Measurements from ENCODE around the gene SLC22A13. TPM values are rescaled to one million over a fixed set of nuclear protein-coding genes. Genes with fewer than 3 reads are reported as not detected.
"Not testable (repeated sequence)": the region's sequence is repeated elsewhere in the genome, so short reads cannot be mapped to it uniquely, and the experiment has no call there.

The SLC22A13 gene
- total RNA-seq, 1 donor from 2014 or later = 0.40 TPM

DNA sequence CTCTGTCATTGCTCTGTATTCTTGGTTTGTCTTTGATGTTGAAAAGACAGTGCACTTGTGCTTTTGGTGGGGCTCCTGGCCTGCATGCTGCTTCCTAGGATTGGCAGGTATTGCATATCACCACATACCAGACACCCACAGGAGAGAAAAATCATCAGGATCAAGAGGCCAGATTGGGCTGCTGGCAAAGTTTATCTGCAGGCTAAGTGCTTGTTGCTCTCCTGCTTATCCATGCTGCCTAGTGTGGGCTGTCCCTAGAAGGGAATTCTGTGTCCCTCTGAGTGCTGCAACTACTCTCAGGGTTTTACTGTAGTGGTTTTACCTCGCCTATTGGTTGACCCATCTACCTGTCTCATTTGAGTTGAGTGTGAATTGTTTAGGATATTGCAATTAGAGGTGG is 833 bp upstream of the SLC22A13 start:
- no peak for DNase-seq (ENCODE audit: low read depth)

DNA sequence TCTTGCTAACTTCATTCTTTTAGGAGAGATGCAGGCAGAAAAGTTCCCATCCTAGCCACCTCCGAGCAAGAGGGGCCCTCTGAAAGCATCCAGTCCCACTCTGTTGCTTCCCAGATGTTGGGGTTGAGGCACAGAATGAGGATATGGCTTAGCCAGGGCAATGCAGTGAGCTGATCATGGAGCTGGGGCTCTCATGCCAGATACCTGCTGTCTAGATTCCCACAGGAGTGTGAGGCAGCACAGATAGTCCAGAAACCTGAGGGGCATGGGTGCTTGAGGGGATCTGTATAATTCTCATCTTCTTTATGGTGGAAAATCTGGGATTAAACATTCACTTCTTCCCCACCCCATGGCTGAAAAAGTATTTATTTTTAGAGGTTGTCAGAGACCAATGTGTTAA is 1.2 kb downstream of the SLC22A13 start:
- DNase-seq (ENCODE audit: low read depth) = no peak

DNA sequence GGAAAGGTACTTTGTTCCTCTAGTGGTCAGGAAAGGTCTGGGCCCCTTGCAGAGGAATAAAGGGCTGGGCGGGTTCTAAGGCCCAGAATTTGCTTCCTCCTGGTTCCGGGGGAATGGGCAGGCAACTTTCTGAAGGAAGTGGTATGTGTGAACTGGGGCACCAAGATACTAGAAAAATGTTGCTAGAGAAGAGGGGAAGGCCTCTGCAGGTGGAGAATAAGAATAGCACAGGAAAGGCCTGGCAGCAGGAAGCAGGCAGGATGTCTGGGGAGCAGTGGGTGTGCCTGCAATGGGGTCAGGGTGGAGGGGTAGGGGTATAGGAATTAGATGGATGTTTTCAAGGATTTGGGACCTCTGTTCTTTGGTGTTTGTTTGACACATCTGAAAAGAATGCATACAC is 2.0 kb downstream of the SLC22A13 start:
- DNase-seq (ENCODE audit: low read depth) = no peak

DNA sequence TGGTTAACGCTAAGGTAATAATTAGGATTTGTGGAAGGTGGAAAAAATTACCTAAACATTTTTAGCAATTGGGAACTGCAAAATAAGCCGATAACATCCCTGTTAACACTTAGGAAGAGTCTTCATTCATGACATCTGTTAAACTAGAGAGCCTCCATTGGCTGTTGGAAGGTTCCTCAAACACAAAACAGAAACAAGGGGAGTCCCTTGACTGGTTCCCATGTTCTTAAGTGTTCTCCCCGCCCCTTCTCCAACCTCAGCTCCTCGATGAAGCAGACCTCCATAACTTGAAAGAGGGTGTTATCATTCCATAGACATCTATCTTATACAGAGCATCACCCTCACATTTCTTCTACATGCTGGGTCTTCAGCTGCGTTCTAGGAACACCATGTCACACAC is 2.5 kb downstream of the SLC22A13 start:
- DNase-seq (ENCODE audit: low read depth) = no peak

DNA sequence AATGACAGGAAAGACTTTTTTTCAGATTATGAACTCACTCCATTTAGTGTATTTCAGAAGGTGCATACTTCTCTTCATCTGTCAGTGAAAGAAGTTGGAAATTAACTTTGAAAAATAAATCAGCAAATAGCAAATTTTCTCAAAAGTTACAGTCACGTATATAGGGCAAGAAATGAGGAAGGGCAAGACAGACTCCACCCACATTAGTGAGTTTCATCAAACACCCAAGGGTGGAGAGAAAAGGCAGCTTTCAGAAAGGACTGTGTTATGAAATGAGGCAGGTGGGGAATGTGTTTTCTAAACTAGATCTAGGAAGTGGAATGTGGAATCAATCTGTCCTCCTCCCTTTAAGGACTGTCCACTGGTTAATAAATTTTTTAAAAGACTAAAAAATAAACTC is 2.9 kb downstream of the SLC22A13 start:
- no peak for DNase-seq (ENCODE audit: low read depth)

DNA sequence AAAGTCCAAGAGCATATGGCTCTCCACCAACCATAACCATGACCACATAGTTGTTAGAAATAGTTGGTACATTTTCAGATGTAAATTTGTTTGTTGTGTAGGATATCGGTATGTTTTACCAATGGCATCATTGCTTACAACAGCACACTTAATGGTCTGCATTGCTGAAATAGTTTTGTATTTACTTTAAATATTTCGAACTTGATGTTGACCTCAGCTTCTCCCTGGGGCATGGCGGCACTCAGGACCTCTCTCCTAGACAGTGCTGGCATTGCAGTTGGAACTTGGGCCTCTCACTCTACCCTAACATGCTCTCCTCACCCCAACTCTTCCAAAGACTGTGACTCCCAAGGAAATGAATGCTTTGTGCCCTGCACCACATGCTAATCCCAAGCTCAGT is 5.0 kb downstream of the SLC22A13 start:
- DNase-seq (ENCODE audit: low read depth) = no peak

DNA sequence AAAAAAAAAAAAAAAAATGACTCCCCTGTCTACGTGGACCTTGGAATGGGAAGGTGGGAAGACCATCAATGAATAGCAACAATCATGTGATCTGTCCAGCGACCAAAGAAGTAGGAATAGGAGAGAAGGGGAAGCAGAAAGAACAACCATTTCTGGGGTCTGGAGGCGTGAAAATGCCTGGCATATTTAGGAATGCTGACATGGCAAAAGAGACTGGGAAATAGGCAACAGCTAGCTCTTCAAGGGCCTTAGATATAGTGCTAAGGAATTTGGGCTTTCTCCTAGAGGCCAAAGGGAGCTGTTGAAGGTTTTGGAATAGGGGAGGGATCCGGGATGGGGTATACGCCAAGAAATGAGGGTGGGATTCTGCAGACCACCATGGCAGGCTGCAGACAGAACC is 5.9 kb downstream of the SLC22A13 start:
- DNase-seq (ENCODE audit: low read depth) = no peak

DNA sequence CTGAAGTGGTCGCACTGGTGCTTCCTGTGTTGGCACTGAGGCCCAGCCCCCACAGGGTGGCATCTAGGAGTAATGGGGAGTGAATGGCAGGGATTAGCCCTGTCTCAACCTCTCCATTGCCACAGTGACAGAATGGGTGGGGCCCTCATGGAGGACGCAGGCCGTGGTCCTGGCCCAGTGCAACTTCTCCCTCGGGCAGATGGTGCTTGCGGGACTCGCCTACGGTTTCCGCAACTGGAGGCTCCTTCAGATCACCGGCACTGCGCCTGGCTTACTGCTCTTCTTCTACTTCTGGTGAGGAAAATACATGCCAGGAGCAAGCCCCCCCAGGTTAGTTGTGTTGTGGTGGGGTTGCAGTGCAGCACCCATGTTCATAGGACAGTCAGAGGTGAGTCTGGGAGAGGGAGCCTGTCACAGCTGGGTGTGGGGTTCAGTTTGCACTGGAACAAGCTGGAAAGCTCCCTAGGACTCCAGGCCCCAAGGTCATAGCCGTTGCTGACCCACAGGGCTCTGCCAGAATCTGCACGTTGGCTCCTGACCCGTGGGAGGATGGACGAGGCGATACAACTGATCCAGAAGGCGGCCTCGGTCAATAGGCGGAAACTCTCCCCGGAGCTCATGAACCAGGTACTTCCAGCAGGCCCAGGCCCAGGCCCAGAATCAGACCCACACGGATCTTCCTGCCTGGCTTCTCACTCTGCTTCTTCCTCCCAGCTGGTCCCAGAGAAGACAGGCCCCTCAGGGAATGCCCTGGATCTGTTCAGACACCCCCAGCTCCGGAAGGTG is 9.4 kb downstream of the SLC22A13 start:
- no peak for DNase-seq (ENCODE audit: low read depth)

DNA sequence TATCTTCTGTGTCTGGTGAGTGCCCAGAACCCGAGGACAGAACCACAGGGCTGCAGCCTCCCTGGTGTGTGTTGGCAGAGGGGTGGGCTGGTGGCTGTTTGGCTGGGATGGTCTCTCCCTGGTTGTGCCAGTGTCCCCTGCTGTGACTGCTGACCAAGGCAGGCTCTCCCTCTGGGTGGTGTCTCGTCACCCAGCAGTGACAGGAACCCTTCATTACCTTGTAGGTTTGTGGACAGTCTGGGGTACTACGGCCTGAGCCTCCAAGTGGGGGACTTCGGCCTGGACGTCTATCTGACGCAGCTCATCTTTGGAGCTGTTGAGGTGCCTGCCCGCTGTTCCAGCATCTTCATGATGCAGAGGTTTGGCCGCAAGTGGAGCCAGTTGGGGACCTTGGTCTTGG is 10.0 kb downstream of the SLC22A13 start:
- DNase-seq (ENCODE audit: low read depth) = no peak

DNA sequence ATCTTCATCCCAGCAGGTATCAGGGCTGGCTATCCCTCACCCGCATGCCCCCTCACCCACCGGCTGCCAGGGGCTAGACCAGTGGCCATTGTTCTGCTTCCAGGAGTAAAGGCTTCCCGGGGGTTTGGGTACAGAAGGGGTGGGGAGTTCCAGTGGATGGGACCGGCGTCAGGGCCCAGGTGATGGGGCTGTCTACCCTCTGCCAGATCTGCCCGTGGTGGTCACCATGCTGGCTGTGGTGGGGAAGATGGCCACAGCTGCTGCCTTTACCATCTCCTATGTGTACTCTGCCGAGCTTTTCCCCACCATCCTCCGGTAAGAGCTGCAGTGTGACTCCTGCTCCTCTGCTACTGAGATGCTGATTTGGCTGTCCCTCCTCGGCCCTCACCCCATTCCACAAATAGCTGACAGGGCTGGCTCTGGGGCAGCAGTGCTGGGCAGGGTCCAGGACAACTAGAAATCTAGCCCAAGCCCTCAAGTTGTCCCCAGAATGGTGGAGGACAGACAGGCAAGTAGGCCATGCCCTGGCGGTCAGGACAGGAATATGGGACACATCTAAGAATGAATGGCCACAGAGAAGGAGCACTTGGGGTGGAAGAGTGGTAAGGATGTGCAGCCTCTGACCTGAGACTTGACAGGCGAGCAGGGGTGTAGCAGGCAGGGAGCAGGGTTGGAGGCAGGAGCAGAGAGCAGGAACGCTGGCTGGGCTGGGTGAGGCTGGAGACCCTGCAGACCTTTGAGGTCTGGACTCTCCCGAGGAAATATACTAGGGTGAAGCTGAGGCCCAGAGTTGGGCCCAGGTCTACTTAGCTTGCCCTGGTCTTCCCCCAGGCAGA is 10.7 kb downstream of the SLC22A13 start:
- DNase-seq (ENCODE audit: low read depth) = no peak

DNA sequence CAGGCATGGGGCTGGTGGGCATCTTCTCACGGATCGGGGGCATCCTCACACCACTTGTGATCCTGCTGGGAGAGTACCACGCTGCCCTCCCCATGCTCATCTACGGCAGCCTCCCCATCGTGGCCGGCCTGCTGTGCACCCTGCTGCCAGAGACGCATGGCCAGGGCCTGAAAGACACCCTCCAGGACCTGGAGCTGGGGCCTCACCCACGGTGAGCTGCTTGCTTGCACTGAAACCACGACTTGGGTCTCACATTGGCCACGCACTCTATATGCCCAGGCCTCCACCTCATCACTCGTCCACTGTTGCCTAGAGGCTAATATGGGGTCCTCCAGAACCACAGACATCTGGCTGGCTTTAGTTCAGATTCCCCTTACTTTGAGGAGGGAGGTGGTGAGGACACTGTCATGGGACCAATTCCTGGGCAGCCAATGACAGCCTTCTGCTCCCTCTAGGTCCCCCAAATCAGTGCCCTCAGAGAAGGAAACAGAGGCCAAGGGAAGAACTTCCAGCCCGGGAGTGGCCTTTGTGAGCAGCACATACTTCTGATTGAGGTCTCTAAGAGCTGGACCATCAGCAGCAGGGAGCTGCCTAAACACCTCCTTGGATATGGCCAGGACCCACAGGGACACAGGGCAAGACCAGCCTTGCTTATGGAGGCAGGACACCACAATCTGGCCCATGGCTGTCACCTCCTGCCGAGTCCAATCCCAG is 11.5 kb downstream of the SLC22A13 start:
- no peak for DNase-seq (ENCODE audit: low read depth)

DNA sequence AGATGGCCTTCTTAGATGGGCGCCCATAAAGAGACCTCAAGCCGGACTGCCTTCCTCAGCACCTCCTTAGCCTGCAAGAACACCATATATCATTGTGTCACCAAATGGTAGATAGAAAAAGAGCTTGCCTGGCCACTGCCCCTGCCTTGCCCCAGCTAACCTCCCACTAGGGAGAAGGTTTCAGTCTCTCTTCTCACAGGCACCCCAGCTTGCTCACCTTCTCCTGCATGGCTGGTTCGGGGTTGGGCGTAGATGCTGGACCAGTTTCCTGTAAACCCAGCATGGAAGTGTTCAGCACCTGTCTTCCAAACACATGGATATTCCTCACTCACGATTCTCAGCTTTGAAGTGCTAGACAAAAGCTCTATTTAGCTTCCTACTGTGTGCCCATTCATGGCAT is 13.2 kb downstream of the SLC22A13 start:
- no peak for DNase-seq (ENCODE audit: low read depth)

DNA sequence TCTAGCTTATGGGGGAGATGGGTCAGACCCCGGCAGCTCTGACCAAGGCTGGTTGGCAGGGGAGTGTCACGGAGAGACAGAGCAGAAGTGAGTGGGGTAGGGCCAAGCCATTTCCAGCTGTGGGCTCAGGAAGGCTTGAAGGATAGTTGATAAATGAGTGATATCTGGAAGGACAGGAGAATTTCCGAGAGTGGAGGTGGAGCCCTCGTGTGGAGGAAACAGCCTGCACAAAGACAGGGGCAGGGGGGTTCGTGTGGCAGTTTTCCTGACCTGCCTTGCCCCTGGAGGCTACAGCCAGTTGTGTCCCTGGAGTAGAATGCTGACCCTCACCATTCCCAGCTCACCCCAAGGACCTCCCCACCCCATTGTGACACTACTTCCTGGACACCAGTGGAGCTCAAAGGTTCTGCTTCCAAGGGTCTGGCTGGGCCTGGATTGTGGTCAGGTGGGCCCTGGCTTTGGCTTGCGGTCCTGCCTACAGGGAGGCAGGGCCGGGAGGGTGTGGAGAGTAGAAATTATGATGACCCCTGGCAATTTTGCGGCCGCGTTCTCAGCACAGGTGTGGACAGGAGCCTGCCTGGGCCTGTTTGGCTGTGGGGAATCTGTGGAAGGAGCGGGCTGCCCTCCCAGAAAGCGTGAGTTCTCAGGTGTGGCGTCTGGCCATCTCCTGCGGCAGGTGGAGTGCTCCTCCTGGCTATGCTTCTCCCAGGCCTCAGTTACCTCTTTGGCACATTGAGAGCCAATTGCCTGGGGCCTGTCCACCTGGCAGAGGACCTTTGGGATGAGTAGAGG is 16.5 kb downstream of the SLC22A13 start, which contains the start of gene SLC22A14:
TSS of gene SLC22A14 (plus strand) at position 400 of the 792 bp plus-strand sequence. CDS start 23,733 bp downstream, outside the sequence.
- no peak for DNase-seq (ENCODE audit: low read depth)

DNA sequence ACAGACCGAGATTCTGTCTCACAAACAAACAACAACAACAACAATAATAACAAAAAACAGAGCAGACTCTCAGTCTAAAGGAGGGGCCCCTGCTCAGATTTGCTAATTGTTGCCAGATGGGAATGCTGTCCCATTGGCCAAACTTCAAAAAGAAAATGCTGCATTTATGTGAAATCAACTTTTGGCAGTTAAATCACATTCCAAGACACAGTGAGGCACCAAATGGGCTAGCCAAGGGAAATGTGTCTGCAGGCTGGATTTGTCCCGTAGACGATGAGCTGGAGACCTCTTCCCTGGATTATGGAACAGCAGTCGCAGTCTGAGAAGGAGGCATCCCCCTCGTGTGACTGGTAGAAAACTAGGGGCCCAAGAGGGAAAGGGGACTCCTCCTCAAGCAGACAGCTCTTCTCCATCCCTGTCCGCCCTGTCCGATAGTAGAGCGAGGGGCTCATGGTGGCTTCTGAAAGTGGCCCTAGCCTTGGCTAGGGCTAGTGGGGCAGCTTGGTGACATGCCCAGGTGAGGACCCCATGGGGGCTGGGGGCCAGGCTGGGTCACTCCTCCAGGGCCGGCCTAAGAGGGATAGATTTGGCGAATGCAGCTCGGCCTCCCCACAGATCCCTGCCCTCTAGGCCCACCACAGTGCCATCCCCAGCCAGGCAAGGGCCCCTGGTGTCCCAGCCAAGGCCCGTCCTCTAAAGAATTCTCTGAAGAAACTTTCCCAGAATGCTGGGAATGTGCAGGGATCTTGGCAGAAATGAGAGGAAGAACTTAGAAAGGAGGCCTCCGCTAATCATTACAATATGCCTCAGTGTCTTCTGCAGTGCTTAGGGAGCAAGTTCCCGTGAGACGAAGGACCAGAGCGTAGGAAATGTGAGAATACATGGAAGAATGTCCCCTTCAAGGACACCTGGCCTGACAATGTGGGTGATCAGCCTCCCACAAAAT is 18.5 kb downstream of the SLC22A13 start:
- DNase-seq (ENCODE audit: low read depth) = no peak

DNA sequence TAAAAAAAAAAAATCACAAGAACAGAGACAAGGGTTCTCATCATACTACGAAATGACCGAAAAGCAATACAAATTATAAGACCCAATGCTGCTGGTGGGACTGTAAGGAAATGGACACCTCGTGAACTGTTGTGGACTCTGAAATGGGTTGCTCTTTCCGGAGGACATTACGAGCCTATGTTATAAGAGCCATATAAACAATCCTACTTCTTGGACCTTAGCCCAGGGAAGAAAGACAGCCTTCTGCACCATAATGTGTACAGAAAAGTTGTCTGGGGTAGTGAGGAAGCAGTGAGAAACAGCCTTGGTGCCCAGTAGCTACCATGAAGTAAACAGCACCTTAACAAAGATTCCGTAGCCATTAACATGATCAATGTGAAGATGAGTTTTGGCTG is 19.1 kb downstream of the SLC22A13 start:
- no peak for DNase-seq (ENCODE audit: low read depth)

DNA sequence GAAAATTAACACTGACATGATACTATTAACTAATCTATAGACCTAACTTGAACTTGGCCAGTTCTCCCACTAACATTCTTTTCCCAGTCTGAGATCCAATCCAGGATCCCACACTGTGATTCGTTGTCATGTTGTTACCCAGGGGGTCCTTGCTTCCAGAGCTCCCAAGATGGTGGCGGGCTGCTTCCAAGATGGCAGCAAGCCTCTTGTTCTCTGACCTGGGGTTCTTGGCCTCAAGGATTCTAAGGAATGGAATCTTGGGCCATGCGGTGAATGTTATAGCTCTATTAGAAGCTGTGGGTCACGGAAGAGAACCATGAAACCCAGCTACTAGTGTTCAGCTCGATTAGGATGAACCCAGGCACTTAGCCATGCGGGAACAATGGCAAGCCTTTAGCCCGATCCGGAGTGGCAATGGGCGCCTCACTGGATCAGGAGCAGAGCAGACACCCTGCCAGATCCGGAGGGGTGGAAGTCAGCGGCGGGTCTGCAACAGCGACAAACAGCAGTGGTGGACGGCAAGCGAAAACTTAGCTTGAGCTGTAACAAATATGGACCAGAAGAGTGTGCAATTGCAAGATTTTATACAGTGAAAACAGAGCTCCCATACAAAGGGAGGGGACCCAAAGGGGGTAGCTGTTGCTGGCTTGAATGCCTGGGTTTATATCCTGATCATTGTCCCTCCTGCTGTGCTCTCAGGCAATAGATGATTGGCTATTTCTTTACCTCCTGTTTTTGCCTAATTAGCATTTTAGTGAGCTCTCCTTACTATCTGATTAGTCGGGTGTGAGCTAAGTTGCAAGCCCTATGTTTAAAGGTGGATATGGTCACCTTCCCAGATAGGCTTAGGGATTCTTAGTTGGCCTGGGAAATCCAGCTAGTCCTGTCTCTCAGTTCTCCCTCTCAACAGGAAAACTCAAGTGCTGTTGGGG is 23.9 kb downstream of the SLC22A13 start:
- DNase-seq (ENCODE audit: low read depth) = not testable (repeated sequence)

DNA sequence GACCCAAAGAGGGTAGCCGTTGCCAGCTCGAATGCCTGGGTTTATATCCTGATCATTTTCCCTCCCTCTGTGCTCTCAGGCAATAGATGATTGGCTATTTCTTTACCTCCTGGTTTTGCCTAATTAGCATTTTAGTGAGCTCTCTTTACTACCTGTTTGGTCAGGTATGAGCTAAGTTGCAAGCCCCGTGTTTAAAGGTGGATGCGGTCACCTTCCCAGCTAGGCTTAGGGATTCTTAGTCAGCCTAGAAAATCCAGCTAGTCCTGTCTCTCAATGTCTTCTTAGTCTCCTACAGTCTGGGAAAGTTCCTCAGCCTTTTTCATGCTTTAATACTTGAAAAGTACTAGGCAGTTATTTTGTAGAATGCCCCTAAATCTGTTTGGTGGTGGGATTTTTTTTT is 31.4 kb downstream of the SLC22A13 start:
- not testable (repeated sequence) for DNase-seq (ENCODE audit: low read depth)

DNA sequence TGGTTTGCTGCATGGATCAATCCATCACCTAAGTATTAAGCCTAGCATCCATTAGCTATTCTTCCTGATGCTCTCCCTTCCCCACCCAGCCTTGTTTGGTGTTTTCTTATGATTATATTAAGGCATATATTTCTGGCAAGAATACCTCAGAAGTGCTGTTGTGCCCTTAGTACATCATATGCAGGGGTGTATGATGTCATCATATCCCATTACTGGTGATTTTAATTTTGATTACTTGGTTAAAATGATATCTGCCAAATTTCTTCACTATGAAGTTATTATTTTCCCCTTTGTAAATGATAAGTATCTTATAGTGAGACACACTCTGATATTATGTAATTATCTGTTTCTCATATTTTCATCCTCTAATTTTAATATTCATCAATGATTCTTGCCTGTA is 31.9 kb downstream of the SLC22A13 start:
- DNase-seq (ENCODE audit: low read depth) = no peak

Data from myocyte (in vitro differentiated cells).